Spleen (tissue), 11 donors: Measurements from ENCODE around the gene NPAS2. TPM values are rescaled to one million over a fixed set of nuclear protein-coding genes. Genes with fewer than 3 reads are reported as not detected.

Experiments used
- DNase-seq: peaks from one replicate; pipeline ENCODE4 v3.0.0-alpha.2; 2020
- H3K27ac ChIP-seq, 8 donors: fragments of 200-600 bp; sonication (generic) in 7 of 8; 1 replicate in 4 of 8; 2 replicates in 4 of 8; pipeline versions ENCODE4 v1.5.0 to v1.8.0; 2016 to 2021; ENCODE audit warnings: inconsistent platforms in 4 of 8, mild to moderate bottlenecking in 4 of 8, moderate library complexity in 1 of 8
- H3K27me3 ChIP-seq, 7 donors: fragments of 200-600 bp; sonication (generic) in 6 of 7; replicated peaks in 1 of 7; 1 replicate in 4 of 7; 2 replicates in 3 of 7; pipeline versions ENCODE4 v1.5.0 to v1.8.0; 2016 to 2021; ENCODE audit warnings: inconsistent platforms in 3 of 7, mild to moderate bottlenecking in 1 of 7
- H3K36me3 ChIP-seq, 6 donors: fragments of 200-600 bp; sonication (generic) in 5 of 6; 1 replicate in 4 of 6; 2 replicates in 2 of 6; pipeline versions ENCODE4 v1.5.0 to v1.8.0; 2016 to 2021; ENCODE audit warnings: inconsistent platforms in 2 of 6
- H3K4me1 ChIP-seq, 6 donors: fragments of 200-600 bp; sonication (generic) in 5 of 6; 1 replicate in 3 of 6; 2 replicates in 3 of 6; pipeline versions ENCODE4 v1.5.0 to v1.8.0; 2016 to 2021; ENCODE audit warnings: inconsistent platforms in 3 of 6
- H3K4me3 ChIP-seq, 8 donors: fragments of 200-600 bp; sonication (generic) in 7 of 8; 1 replicate in 4 of 8; 2 replicates in 4 of 8; pipeline versions ENCODE4 v1.5.0 to v1.8.0; 2016 to 2021; ENCODE audit warnings: inconsistent platforms in 4 of 8, mild to moderate bottlenecking in 4 of 8, moderate library complexity in 2 of 8
- H3K9me3 ChIP-seq, 8 donors: fragments of 200-600 bp; sonication (generic) in 7 of 8; 1 replicate in 4 of 8; 2 replicates in 4 of 8; pipeline versions ENCODE4 v1.5.0 to v1.8.0; 2016 to 2021; ENCODE audit warnings: inconsistent platforms in 4 of 8
- POLR2A ChIP-seq, 3 donors: fragments of 450-650 bp; IDR thresholded peaks; one replicate each; pipeline ENCODE4 v1.5.1; 2017; ENCODE audit warnings: antibody characterized with exemption in 3 of 3, mild to moderate bottlenecking in 1 of 3
- POLR2AphosphoS5 ChIP-seq, 3 donors: sonication (generic); formaldehyde crosslinking; IDR thresholded peaks; one replicate each; pipeline ENCODE4 v1.5.1; 2017; ENCODE audit warnings: antibody characterized with exemption in 3 of 3
- WGBS, 5 donors: extraction: QIAGEN DNeasy Blood & Tissue Kit in 3 of 5; methylation state at CpG; one replicate each; pipeline versions ENCODE4 v1.1.5 to v1.1.7; 2013 to 2018; 5-methylcytosine and 5-hydroxymethylcytosine counted together
- intact Hi-C: fragments of 100-400 bp; cut with DNase I; formaldehyde crosslinking; loops from one replicate; pipeline ENCODE4 v1.15.0; 2023; ENCODE audit warnings: low total_unique reads
- polyA plus RNA-seq, 3 donors: library from polyadenylated mRNA; stranded (reverse); fragments of 200-250 nt; gene quantifications; one replicate each; pipeline ENCODE4 v1.2.1, GENCODE V29; 2013
- total RNA-seq, 7 donors: library from RNA; depleted of rRNA in 3 of 7; stranded (reverse); fragments of >200 nt in 3 of 7; fragmentation: NEBNext Ultra II Directional in 4 of 7; extraction: Animal tissue kit (Norgen Biotek cat#: 25700) in 4 of 7; gene quantifications; one replicate each; pipeline versions ENCODE4 v1.1.0 to v1.2.1, GENCODE V29; 2016 to 2021
- TF ChIP-seq, protein P1 (sequence below), 11 experiments: fragments of 200-600 bp in 7 of 11; fragments of 450-650 bp in 4 of 11; sonication (generic) in 4 of 11; IDR thresholded peaks in 8 of 11; conservative IDR thresholded peaks in 3 of 11; 1 replicate in 7 of 11; 2 replicates in 4 of 11; pipeline versions ENCODE4 v1.4.0 to v1.8.0; 2016 to 2021; ENCODE audit warnings: antibody characterized with exemption in 11 of 11, inconsistent platforms in 4 of 11, mild to moderate bottlenecking in 1 of 11
- donor health status: healthy with polysubstance abuse.
- donor health status: DM: no; HTN: no; CAD: no; lungs with moderate emphysema.
- donor health status: DM: no; HTN: no; CAD: no.
- donor health status: Bipolar disorder and iron deficiency.
- donor health status: healthy.
- donor health status: DM: no; HTN: no; CAD: no.
- donor health status: DM: yes; HTN: yes; CAD: no.

The NPAS2 gene
- total and polyA plus RNA-seq, 10 donors: 2.4 to 24.1 (median 8.4) TPM

DNA sequence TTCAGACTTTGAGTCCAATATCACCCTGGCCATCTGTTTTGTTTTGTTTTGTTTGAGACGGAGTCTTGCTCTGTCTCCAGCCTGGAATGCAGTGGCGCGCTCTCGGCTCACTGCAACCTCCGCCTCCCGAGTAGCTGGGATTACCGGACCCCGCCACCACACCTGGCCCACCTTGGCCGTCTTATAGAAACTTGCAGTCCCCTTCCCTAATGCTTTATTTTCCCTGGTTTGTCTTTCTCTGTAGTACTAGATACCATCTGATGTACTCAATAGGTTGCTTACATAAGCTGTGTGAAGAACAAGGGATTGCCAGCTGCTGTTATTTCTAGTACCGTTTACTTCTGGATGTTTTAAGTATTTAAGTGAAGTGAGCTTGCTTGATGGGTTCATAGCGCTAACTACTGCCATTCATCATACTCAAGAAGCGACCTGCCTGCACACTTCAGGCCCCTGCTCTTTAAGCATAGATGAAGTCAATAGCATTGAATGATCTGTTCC, 183.4 kb downstream of the NPAS2 start:
- Histone ChIP-seq H3K4me3 (peak overlapping the region; percentile 51 to 91 (median 84)), H3K4me1 (peaks cover 12 to 66% (median 45%) of the 10 kb centered on the region in 6 donors), H3K27ac (peak overlapping the region in 6 of 8 donors; percentile 88 to 91 (median 90)), H3K9me3 (no peaks in the 10 kb centered on the region), H3K27me3 (no peaks in the 10 kb centered on the region), H3K36me3 (peaks cover 0 to 53% (median 47%) of the 10 kb centered on the region in 6 donors)
- WGBS, 5 donors: 38 to 57% (median 40%) methylated on average over 12 of the region's 12 CpGs
- DNase-seq: no peak
- no peak for TF ChIP-seq POLR2A (IDR thresholded peaks at IDR 0.05)
- TF ChIP-seq POLR2AphosphoS5 (IDR thresholded peaks at IDR 0.05): peak in 1 of 3 donors; percentile 22
- TF ChIP-seq, protein P1, sequence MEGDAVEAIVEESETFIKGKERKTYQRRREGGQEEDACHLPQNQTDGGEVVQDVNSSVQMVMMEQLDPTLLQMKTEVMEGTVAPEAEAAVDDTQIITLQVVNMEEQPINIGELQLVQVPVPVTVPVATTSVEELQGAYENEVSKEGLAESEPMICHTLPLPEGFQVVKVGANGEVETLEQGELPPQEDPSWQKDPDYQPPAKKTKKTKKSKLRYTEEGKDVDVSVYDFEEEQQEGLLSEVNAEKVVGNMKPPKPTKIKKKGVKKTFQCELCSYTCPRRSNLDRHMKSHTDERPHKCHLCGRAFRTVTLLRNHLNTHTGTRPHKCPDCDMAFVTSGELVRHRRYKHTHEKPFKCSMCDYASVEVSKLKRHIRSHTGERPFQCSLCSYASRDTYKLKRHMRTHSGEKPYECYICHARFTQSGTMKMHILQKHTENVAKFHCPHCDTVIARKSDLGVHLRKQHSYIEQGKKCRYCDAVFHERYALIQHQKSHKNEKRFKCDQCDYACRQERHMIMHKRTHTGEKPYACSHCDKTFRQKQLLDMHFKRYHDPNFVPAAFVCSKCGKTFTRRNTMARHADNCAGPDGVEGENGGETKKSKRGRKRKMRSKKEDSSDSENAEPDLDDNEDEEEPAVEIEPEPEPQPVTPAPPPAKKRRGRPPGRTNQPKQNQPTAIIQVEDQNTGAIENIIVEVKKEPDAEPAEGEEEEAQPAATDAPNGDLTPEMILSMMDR (IDR thresholded peaks at IDR 0.05 in 8 of 11, conservative IDR thresholded peaks at IDR 0.05 in 3 of 11): no peak
- intact Hi-C loops: no loop called here

DNA sequence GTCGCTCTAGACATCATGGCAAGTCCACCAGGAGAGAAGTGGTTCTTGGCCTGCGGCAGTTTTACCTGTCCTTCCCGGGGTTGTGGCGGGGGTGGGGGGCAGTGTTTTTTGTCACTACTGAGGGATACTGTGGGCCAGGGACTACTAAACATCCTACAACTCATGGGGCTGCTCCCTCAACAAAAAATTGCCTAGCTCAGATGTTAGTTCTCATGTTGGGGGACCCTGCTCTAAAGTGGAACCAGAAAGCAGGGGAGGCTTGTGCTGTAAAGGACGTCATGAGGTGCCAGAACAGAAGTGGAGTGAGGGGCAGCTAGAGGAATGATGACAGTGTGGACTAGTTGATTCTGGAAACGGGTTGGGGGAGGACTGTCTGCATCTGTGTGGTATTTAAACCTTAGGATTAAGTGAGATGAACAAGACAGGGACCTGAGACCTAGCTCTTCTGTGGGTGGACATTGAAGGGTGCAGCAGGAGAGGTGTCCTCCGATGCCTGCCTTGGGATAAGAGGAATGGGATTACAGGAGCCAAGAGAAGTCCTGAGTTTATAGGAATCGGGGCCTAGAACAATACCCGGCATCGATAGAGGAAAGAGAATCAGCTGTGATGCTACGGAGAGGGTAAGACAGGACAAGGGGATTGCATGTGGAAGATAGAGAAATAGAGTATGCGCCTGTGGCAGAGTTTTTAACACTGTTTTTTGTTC, 184.8 kb downstream of the NPAS2 start:
- intact Hi-C loops: no loop called here
- Histone ChIP-seq H3K36me3 (peaks cover 0 to 67% (median 61%) of the 10 kb centered on the region in 6 donors), H3K4me1 (peaks cover 12 to 67% (median 45%) of the 10 kb centered on the region in 6 donors), H3K27ac (peak overlapping the region in 2 of 8 donors; percentile 16 to 91), H3K9me3 (no peaks in the 10 kb centered on the region), H3K4me3 (no peak overlapping the region), H3K27me3 (no peaks in the 10 kb centered on the region)
- TF ChIP-seq POLR2A (IDR thresholded peaks at IDR 0.05): no peak
- TF ChIP-seq POLR2AphosphoS5 (IDR thresholded peaks at IDR 0.05): no peak
- TF ChIP-seq, protein P1 (IDR thresholded peaks at IDR 0.05 in 8 of 11, conservative IDR thresholded peaks at IDR 0.05 in 3 of 11): no peak
- DNase-seq: no peak
- WGBS, 5 donors: 88 to 93% (median 89%) methylated on average over 11 to 12 of the region's 12 CpGs

DNA sequence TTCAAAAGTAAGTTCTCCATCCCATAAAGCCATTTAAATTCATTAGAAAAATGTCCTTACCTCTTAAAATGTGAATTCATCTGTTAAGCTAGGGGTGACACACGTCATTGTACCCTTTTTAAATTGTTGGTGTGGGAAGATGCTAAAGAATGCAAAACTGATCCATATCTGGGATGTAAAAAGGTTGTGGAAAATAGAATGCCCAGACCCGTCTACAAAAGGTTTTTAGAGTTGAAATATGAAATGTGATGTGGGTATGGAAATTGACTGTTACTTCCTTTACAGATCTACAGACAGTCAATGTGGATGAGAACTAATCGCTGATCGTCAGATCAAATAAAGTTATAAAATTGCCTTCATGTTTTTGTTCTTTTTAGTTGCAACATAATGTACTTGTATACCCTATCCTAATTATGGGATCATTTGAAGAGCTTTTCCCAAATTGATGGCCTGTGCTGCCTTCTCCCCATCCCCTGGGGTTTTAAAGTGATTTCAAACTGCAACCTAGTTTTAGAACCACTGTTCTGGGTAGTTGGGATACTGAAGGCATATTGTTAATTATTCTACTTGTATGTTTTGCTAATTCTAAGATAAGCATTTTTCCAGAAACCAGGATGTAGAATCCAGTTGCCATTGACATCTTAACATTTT, 186.3 kb downstream of the NPAS2 start:
- no peak overlapping the region for H3K27ac ChIP-seq
- intact Hi-C loops: no loop called here
- peaks cover 12 to 69% (median 45%) of the 10 kb centered on the region in 6 donors for H3K4me1 ChIP-seq
- H3K4me3 ChIP-seq: no peak overlapping the region
- WGBS, 5 donors: 77 to 83% (median 81%) methylated on average over 4 of the region's 4 CpGs
- H3K9me3 ChIP-seq: no peaks in the 10 kb centered on the region
- H3K27me3 ChIP-seq: no peaks in the 10 kb centered on the region
- no peak for DNase-seq
- H3K36me3 ChIP-seq: peaks cover 0 to 81% (median 75%) of the 10 kb centered on the region in 6 donors
- TF ChIP-seq POLR2AphosphoS5 (IDR thresholded peaks at IDR 0.05) (no peak), POLR2A (IDR thresholded peaks at IDR 0.05) (no peak)
- TF ChIP-seq, protein P1 (IDR thresholded peaks at IDR 0.05 in 8 of 11, conservative IDR thresholded peaks at IDR 0.05 in 3 of 11): no peak
